WI38 (cell line): ENCODE measurements around the gene CPT1C.
"Not testable (repeated sequence)": the region's sequence is repeated elsewhere in the genome, so short reads cannot be mapped to it uniquely, and the experiment has no call there.

Experiments
- H3K4me3 ChIP-seq: 2 replicates; pipeline ENCODE4 v1.5.1; 2011; ENCODE audit warnings: low read depth, mild to moderate bottlenecking, control low read depth, low read length
- TF ChIP-seq, protein P1 (sequence below): IDR thresholded peaks from 2 replicates; pipeline ENCODE4 v1.5.1; 2012; ENCODE audit warnings: low read depth, mild to moderate bottlenecking, control low read depth, low read length

Gene CPT1C

DNA sequence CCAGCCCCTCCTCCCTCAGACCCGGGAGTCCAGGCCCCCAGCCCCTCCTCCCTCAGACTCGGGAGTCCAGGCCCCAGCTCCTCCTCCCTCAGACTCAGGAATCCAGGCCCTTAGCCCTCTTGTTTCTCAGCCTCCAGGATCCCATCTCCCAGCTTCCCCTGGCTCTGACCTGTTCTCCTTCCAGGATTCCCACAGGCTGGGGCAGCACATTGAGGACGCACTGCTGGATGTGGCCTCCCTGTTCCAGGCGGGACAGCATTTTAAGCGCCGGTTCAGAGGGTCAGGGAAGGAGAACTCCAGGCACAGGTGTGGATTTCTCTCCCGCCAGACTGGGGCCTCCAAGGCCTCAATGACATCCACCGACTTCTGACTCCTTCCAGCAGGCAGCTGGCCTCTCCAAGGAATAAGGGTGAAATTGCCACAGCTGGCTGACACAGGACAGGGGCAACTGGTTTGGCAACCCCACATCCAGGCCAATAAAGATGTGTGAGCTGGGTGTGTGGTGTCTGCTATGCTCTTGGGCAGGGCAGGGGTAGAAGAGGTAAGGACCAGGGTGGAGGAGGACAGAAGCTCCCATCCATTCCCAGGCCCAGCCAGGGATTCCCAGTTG, 22.4 kb downstream of the CPT1C start:
- H3K4me3 ChIP-seq: no peak overlapping the region
- TF ChIP-seq, protein P1, sequence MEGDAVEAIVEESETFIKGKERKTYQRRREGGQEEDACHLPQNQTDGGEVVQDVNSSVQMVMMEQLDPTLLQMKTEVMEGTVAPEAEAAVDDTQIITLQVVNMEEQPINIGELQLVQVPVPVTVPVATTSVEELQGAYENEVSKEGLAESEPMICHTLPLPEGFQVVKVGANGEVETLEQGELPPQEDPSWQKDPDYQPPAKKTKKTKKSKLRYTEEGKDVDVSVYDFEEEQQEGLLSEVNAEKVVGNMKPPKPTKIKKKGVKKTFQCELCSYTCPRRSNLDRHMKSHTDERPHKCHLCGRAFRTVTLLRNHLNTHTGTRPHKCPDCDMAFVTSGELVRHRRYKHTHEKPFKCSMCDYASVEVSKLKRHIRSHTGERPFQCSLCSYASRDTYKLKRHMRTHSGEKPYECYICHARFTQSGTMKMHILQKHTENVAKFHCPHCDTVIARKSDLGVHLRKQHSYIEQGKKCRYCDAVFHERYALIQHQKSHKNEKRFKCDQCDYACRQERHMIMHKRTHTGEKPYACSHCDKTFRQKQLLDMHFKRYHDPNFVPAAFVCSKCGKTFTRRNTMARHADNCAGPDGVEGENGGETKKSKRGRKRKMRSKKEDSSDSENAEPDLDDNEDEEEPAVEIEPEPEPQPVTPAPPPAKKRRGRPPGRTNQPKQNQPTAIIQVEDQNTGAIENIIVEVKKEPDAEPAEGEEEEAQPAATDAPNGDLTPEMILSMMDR: no peak

DNA sequence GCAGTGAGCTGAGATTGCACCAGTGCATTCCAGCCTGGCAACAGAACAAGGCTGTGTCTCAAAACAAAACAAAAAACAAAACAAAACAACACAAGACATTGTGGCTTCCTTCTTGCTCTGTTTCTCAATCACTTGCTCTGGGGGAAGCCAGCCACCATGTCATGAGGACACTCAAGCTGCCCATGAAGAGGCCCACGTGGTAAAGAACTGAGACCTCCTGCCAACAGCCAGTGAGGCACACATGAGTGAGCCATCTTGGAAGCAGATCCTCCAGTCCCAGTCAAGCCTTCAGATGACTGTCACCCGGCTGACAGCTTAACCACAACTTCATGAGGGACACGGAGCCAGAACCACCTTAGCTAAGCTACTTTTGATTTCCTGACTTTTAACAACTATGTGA, 25.2 kb downstream of the CPT1C start:
- H3K4me3 ChIP-seq: no peak overlapping the region

GRCh38 chr19:49718511-49718910, 27.6 kb downstream of the CPT1C start:
- TF ChIP-seq, protein P1: no peak
- H3K4me3 ChIP-seq: no peak overlapping the region

More for the DNA sequence above, 25.2 kb downstream of the CPT1C start:
- TF ChIP-seq, protein P1: no peak

DNA sequence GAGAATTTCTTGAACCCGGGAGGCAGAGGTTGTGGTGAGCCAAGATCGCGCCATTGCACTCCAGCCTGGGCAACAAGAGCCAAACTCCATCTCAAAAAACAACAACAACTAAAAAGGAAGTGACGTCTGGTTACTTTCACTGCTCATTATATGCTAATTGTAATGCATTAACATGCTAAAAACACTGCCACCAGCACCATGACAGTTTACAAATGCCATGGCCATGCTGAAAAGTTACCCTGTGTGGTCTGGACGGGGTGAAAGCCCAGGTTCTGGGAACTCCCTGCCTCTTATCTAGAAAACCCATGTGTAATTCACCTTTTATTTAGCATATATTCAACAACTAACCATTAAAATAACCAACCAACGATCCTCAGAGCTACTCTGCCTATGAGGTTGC, 28.1 kb downstream of the CPT1C start:
- TF ChIP-seq, protein P1: no peak

GRCh38 chr19:49719420-49719819, 28.5 kb downstream of the CPT1C start:
- H3K4me3 ChIP-seq: not testable (repeated sequence)

More for the DNA sequence above, 28.1 kb downstream of the CPT1C start:
- H3K4me3 ChIP-seq: no peak overlapping the region

GRCh38 chr19:49727217-49728030, 36.5 kb downstream of the CPT1C start:
- TF ChIP-seq, protein P1: no peak
- no peak overlapping the region for H3K4me3 ChIP-seq

- no peak overlapping the region for H3K4me3 ChIP-seq
- TF ChIP-seq, protein P1: no peak
Measured at GRCh38 chr19:49730166-49730565, 39.2 kb downstream of the CPT1C start.
